Activated T-cell treated with anti-CD3 and anti-CD28 coated beads for 48 hours (primary cell): ENCODE data around the gene TTLL11.

Experiments used
- DNase-seq: peaks from one replicate; pipeline ENCODE4 v3.0.0-alpha.2; 2020; ENCODE audit warnings: low read depth

Gene TTLL11

GRCh38 chr9:122050167-122050566, 42.9 kb downstream of the TTLL11 start:
- DNase-seq, result no peak

- no peak for DNase-seq
These were observed 51.1 kb downstream of the TTLL11 start for GRCh38 chr9:122042056-122042455.

- no peak for DNase-seq
These were observed 52.4 kb downstream of the TTLL11 start for GRCh38 chr9:122040561-122041242.

- DNase-seq, result no peak
These were observed 53.9 kb downstream of the TTLL11 start for GRCh38 chr9:122039234-122039633.

- no peak for DNase-seq
These were observed 56.1 kb downstream of the TTLL11 start for GRCh38 chr9:122036988-122037387.

GRCh38 chr9:122036408-122036807, 56.7 kb downstream of the TTLL11 start:
- no peak for DNase-seq

GRCh38 chr9:122033775-122034373, 59.2 kb downstream of the TTLL11 start:
- DNase-seq, result no peak

- DNase-seq, result no peak
These were observed 60.8 kb downstream of the TTLL11 start for GRCh38 chr9:122032346-122032745.

- DNase-seq, result no peak
These were observed 61.3 kb downstream of the TTLL11 start for GRCh38 chr9:122031776-122032175.

- no peak for DNase-seq
These were observed 62.0 kb downstream of the TTLL11 start for GRCh38 chr9:122031157-122031556.

GRCh38 chr9:122030357-122030756, 62.8 kb downstream of the TTLL11 start:
- DNase-seq, result no peak

GRCh38 chr9:122029898-122030297, 63.2 kb downstream of the TTLL11 start:
- no peak for DNase-seq

GRCh38 chr9:122028089-122028488, 65.0 kb downstream of the TTLL11 start:
- no peak for DNase-seq

GRCh38 chr9:122020398-122020797, 72.7 kb downstream of the TTLL11 start:
- no peak for DNase-seq

GRCh38 chr9:122016744-122017143, 76.4 kb downstream of the TTLL11 start:
- DNase-seq, result no peak

- no peak for DNase-seq
These were observed 76.8 kb downstream of the TTLL11 start for GRCh38 chr9:122016309-122016708.

GRCh38 chr9:122015170-122015821, 77.8 kb downstream of the TTLL11 start:
- DNase-seq, result no peak

- DNase-seq, result no peak
These were observed 81.2 kb downstream of the TTLL11 start for GRCh38 chr9:122011818-122012498.

- no peak for DNase-seq
These were observed 84.5 kb downstream of the TTLL11 start for GRCh38 chr9:122008559-122008958.

- DNase-seq, result no peak
These were observed 85.3 kb downstream of the TTLL11 start for GRCh38 chr9:122007837-122008236.

- no peak for DNase-seq
These were observed 87.5 kb downstream of the TTLL11 start for GRCh38 chr9:122005597-122005996.

GRCh38 chr9:122004589-122004988, 88.5 kb downstream of the TTLL11 start:
- DNase-seq, result no peak
